ENCODE results near the gene DNMT3A. TPM values are rescaled to one million over a fixed set of nuclear protein-coding genes. Genes with fewer than 3 reads are reported as not detected.

Gene DNMT3A
- total RNA-seq, 1 experiment from 2014 or later: 12.2 TPM

DNA sequence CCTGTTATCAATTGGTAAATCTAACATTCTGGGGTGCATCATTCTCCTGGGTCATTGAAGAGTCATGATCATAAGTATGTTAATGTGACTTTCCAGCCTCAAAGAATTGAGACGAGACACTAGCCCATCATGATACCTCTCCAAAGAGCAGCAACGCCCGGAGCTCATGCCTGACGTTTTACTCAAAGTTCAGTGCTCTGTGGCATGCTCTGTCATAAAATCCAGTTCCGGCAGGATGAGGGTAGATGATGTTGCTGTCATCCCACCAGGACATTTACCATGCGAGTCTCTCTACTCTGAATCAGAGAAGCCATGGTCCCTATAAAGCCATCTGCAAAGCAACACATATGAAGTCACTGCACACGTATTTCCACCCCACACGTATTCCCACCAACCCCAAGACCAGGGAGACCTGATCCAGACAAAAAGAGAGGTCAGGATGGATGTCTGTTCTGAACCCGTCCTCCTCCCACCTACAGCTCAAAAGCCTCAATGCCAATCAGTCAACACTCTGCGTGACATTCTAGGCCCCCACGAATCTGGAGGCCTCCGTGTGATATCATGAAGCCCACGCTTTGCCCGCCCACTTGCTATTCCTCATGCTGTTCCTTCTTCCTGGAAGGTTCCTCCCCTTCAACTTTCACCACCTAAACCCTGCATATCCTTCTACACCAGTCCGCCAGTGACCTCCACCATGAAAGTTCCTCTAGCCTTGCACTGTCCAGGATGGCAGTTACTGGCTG, 85.8 kb downstream of the DNMT3A start:
- Histone ChIP-seq H3K9me3 (ENCODE audit: low read length) (no peaks in the 10 kb centered on the region), H3F3A (ENCODE audit: low read length, unreplicated experiment) (no peaks in the 10 kb centered on the region), H3K9me2 (replicated peaks; ENCODE audit: low read length) (no peaks in the 10 kb centered on the region), H3K27me3 (ENCODE audit: low read length) (no peaks in the 10 kb centered on the region), H2AFZ (ENCODE audit: low read length) (no peak overlapping the region), H3K4me2 (ENCODE audit: low read length) (no peak overlapping the region), H4K20me1 (ENCODE audit: low read length) (no peaks in the 10 kb centered on the region), H3K36me3 (ENCODE audit: low read depth, low read length) (no peaks in the 10 kb centered on the region), H3K27ac (ENCODE audit: low read length) (no peak overlapping the region), H3K4me3 (ENCODE audit: low read length) (no peak overlapping the region), H3K9ac (ENCODE audit: low read length) (no peak overlapping the region), H3K79me2 (ENCODE audit: low read length) (peaks cover 7% of the 10 kb centered on the region; the same call in 1 of the 2 replicates), H3K4me1 (ENCODE audit: insufficient read depth, low read length) (peaks cover 11% of the 10 kb centered on the region; the same call in 1 of the 2 replicates)
- TF ChIP-seq, protein P1, sequence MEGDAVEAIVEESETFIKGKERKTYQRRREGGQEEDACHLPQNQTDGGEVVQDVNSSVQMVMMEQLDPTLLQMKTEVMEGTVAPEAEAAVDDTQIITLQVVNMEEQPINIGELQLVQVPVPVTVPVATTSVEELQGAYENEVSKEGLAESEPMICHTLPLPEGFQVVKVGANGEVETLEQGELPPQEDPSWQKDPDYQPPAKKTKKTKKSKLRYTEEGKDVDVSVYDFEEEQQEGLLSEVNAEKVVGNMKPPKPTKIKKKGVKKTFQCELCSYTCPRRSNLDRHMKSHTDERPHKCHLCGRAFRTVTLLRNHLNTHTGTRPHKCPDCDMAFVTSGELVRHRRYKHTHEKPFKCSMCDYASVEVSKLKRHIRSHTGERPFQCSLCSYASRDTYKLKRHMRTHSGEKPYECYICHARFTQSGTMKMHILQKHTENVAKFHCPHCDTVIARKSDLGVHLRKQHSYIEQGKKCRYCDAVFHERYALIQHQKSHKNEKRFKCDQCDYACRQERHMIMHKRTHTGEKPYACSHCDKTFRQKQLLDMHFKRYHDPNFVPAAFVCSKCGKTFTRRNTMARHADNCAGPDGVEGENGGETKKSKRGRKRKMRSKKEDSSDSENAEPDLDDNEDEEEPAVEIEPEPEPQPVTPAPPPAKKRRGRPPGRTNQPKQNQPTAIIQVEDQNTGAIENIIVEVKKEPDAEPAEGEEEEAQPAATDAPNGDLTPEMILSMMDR (conservative IDR thresholded peaks at IDR 0.05; ENCODE audit: low read depth, low read length): no peak
- no peak for TF ChIP-seq EZH2phosphoT487 (IDR thresholded peaks at IDR 0.05; ENCODE audit: borderline replicate concordance, low read length)
- no peak for TF ChIP-seq EZH2 (IDR thresholded peaks at IDR 0.05; ENCODE audit: low read length, unreplicated experiment)
- DNase-seq: no peak
- no peak for ATAC-seq
- POLR2A ChIA-PET (ENCODE audit: unreplicated experiment): no interaction called here
- intact Hi-C loops (cut with micrococcal nuclease): no loop called here
- BruUV-seq (replicated peaks): no TSS peak
- CTCF ChIA-PET: no interaction called here

DNA sequence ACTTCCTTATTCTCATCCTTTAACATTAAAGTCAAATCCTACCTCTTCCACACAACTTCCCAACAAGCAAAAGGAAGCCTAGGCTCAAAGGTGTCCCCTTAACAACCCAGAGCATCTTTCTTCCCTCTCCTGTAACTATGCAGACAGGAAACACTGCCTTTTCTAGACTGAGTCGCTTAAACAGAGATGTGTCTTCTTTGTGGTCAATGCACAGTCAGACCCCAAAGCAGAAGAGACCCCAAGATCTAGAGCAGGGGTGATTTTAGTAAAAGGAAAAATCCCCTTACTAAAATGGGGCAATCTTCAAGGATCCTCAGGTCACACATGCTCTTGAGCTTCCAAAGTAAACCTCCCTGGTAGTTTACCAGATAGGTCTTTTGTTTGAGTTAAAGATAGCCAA, 86.8 kb downstream of the DNMT3A start:
- no peaks in the 10 kb centered on the region for H3K27me3 ChIP-seq (ENCODE audit: low read length)
- H2AFZ ChIP-seq (ENCODE audit: low read length): no peak overlapping the region
- no peaks in the 10 kb centered on the region for H3K36me3 ChIP-seq (ENCODE audit: low read depth, low read length)
- ATAC-seq (no peak), DNase-seq (no peak)
- BruUV-seq (replicated peaks): no TSS peak
- no peaks in the 10 kb centered on the region for H3K9me3 ChIP-seq (ENCODE audit: low read length)
- no peak overlapping the region for H3K4me2 ChIP-seq (ENCODE audit: low read length)
- H3K9me2 ChIP-seq (replicated peaks; ENCODE audit: low read length): no peaks in the 10 kb centered on the region
- ChIA-PET CTCF (no interaction called here), POLR2A (ENCODE audit: unreplicated experiment) (no interaction called here)
- intact Hi-C loops (cut with micrococcal nuclease): no loop called here
- no peak overlapping the region for H3K27ac ChIP-seq (ENCODE audit: low read length)
- no peaks in the 10 kb centered on the region for H3F3A ChIP-seq (ENCODE audit: low read length, unreplicated experiment)
- H3K79me2 ChIP-seq (ENCODE audit: low read length): peaks cover 15% of the 10 kb centered on the region; the same call in 1 of the 2 replicates
- H3K4me1 ChIP-seq (ENCODE audit: insufficient read depth, low read length): peaks cover 11% of the 10 kb centered on the region; the same call in 1 of the 2 replicates
- H4K20me1 ChIP-seq (ENCODE audit: low read length): no peaks in the 10 kb centered on the region
- H3K9ac ChIP-seq (ENCODE audit: low read length): no peak overlapping the region
- H3K4me3 ChIP-seq (ENCODE audit: low read length): no peak overlapping the region
- TF ChIP-seq EZH2phosphoT487 (IDR thresholded peaks at IDR 0.05; ENCODE audit: borderline replicate concordance, low read length) (no peak), EZH2 (IDR thresholded peaks at IDR 0.05; ENCODE audit: low read length, unreplicated experiment) (no peak)
- TF ChIP-seq, protein P1 (conservative IDR thresholded peaks at IDR 0.05; ENCODE audit: low read depth, low read length): no peak

GRCh38 chr2:25253153-25253626, 88.5 kb downstream of the DNMT3A start:
- Histone ChIP-seq H3K4me2 (ENCODE audit: low read length) (no peak overlapping the region), H3K9ac (ENCODE audit: low read length) (no peak overlapping the region), H3K9me2 (replicated peaks; ENCODE audit: low read length) (no peaks in the 10 kb centered on the region), H3K27me3 (ENCODE audit: low read length) (no peaks in the 10 kb centered on the region), H3K9me3 (ENCODE audit: low read length) (no peaks in the 10 kb centered on the region), H3K27ac (ENCODE audit: low read length) (no peak overlapping the region), H3F3A (ENCODE audit: low read length, unreplicated experiment) (no peaks in the 10 kb centered on the region), H3K79me2 (ENCODE audit: low read length) (peaks cover 18% of the 10 kb centered on the region; the same call in 1 of the 2 replicates), H4K20me1 (ENCODE audit: low read length) (no peaks in the 10 kb centered on the region), H2AFZ (ENCODE audit: low read length) (no peak overlapping the region), H3K36me3 (ENCODE audit: low read depth, low read length) (no peaks in the 10 kb centered on the region), H3K4me1 (ENCODE audit: insufficient read depth, low read length) (peaks cover 11% of the 10 kb centered on the region; the same call in 1 of the 2 replicates), H3K4me3 (ENCODE audit: low read length) (no peak overlapping the region)
- intact Hi-C loops (cut with micrococcal nuclease): no loop called here
- no peak for ATAC-seq
- DNase-seq: no peak
- CTCF ChIA-PET: interaction anchor here (1.0 kb wide), 1 partner anchor 109 kb away, joined by 3 read pairs; no protein-coding TSS in a partner anchor
- TF ChIP-seq, protein P1 (conservative IDR thresholded peaks at IDR 0.05; ENCODE audit: low read depth, low read length): no peak
- TF ChIP-seq EZH2 (IDR thresholded peaks at IDR 0.05; ENCODE audit: low read length, unreplicated experiment) (no peak), EZH2phosphoT487 (IDR thresholded peaks at IDR 0.05; ENCODE audit: borderline replicate concordance, low read length) (no peak)
- POLR2A ChIA-PET (ENCODE audit: unreplicated experiment): interaction anchor here (0.5 to 0.6 kb wide), 1 partner anchor 10 kb away, joined by 3 to 7 read pairs; no protein-coding TSS in a partner anchor
- BruUV-seq (replicated peaks): no TSS peak

Measured in PC-3 (cell line).